ENCODE data around the gene DNAJC30. TPM values are rescaled to one million over a fixed set of nuclear protein-coding genes. Genes with fewer than 3 reads are reported as not detected.

The DNAJC30 gene
- total and polyA plus RNA-seq, 10 of the 15 experiments (the other 5 are each of a cell fraction or from before 2014, with no cell fraction given) = 2.1 to 19.0 (median 7.9) TPM

DNA sequence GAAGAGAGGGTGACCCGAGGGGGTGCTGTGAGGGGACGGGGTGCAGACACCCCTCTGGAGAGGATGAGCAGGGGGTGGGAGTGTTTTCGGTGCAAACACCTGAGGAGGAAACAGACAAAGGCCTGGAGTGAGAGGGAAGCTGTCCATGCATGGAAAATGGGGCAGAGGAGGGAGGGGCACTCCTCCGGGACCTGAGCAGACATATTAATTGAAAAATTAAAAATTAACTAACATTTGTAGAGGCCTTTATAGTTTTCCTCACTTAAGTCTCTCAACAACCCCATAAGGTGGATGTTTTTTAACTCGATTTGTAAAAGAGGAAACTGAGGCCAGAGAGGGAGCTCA lies 14.4 kb downstream of the DNAJC30 start:
- BruUV-seq (replicated peaks) = no TSS peak
- DNase-seq (ENCODE audit: low read depth, low spot score) (no peak), FAIRE-seq (no peak), ATAC-seq (no peak)
- Histone ChIP-seq H3K9ac (ENCODE audit: control insufficient read depth, insufficient read depth, low read length) (no peak overlapping the region), H3K27me3 (replicated peaks in 1 of 2; ENCODE audit: control insufficient read depth in 2 of 2, insufficient read depth in 2 of 2, low read length in 1 of 2) (peaks cover 0 to 6% of the 10 kb centered on the region in 2 experiments; a peak in 3 of 4 replicates), H2AFZ (ENCODE audit: control insufficient read depth, low read depth, low read length) (no peak overlapping the region), H4K20me1 (ENCODE audit: control insufficient read depth, insufficient read depth) (no peaks in the 10 kb centered on the region), H3K9me3 (replicated peaks; ENCODE audit: control insufficient read depth, insufficient read depth, low read length) (no peaks in the 10 kb centered on the region), H3K4me3 (no peak overlapping the region), H3K27ac (ENCODE audit: control insufficient read depth, insufficient read depth) (no peak overlapping the region), H3K4me2 (ENCODE audit: control insufficient read depth, insufficient read depth) (no peak overlapping the region), H3K36me3 (ENCODE audit: control insufficient read depth in 2 of 2, insufficient read depth in 2 of 2, low read length in 1 of 2) (no peaks in the 10 kb centered on the region), H3K79me2 (ENCODE audit: control insufficient read depth, insufficient read depth, low read length) (no peaks in the 10 kb centered on the region), H3K4me1 (ENCODE audit: control insufficient read depth, insufficient read depth, low read length) (no peaks in the 10 kb centered on the region)
- ChIA-PET RAD21 (ENCODE audit: unreplicated experiment) (interaction anchor here (1.7 kb wide), 1 partner anchor 62 kb away, joined by 6 read pairs; no protein-coding TSS in a partner anchor), POLR2A (interaction anchor here (0.5 kb wide), 1 partner anchor 10 kb away, joined by 6 read pairs; no protein-coding TSS in a partner anchor), CTCF (interaction anchor here (0.9 to 1.9 kb wide), 3 partner anchors 34 to 61 kb away, joined by 3 to 12 read pairs (median 5); no protein-coding TSS in a partner anchor), SMC1A (ENCODE audit: uncharacterized antibody, unreplicated experiment) (no interaction called here)
- WGBS (ENCODE audit: insufficient coverage, insufficient replicate concordance, low lambda C conversion rate, missing lambda C conversion rate) = 32% methylated on average over 5 of the region's 5 CpGs
- in situ Hi-C loops (cut with MboI) = no loop called here
- intact Hi-C loops (cut with micrococcal nuclease; ENCODE audit: unreplicated experiment) = loop anchor here (5.0 kb wide), 3 partner anchors 42 to 58 kb away; no protein-coding TSS in a partner anchor
- TF ChIP-seq JUND (IDR thresholded peaks at IDR 0.05; ENCODE audit: low read depth, low read length) (no peak), WRNIP1 (IDR thresholded peaks at IDR 0.05; ENCODE audit: borderline replicate concordance, low read depth, low read length) (no peak), KAT2A (conservative IDR thresholded peaks at IDR 0.05; ENCODE audit: control insufficient read depth, low read depth, low read length) (no peak), CREM (IDR thresholded peaks at IDR 0.05; ENCODE audit: low read depth) (no peak), RB1 (IDR thresholded peaks at IDR 0.05; ENCODE audit: borderline replicate concordance) (no peak), NFIC (IDR thresholded peaks at IDR 0.05; ENCODE audit: low read depth, low read length) (no peak), NR2C2 (IDR thresholded peaks at IDR 0.05; ENCODE audit: borderline replicate concordance, control insufficient read depth, insufficient read length, low read depth) (no peak), TAF1 (IDR thresholded peaks at IDR 0.05; ENCODE audit: borderline replicate concordance, low read depth, low read length) (no peak), MEF2A (IDR thresholded peaks at IDR 0.05; ENCODE audit: insufficient read depth, low read depth, low read length) (no peak), SMARCA5 (IDR thresholded peaks at IDR 0.05) (no peak), TBL1XR1 (IDR thresholded peaks at IDR 0.05; ENCODE audit: low read depth, low read length) (no peak), ZNF24 (IDR thresholded peaks at IDR 0.05) (no peak), POU2F2 (IDR thresholded peaks at IDR 0.05; ENCODE audit: borderline replicate concordance, low read depth, low read length) (no peak), ASH2L (IDR thresholded peaks at IDR 0.05; ENCODE audit: borderline replicate concordance, low read depth) (no peak)
- TF ChIP-seq, protein P1, sequence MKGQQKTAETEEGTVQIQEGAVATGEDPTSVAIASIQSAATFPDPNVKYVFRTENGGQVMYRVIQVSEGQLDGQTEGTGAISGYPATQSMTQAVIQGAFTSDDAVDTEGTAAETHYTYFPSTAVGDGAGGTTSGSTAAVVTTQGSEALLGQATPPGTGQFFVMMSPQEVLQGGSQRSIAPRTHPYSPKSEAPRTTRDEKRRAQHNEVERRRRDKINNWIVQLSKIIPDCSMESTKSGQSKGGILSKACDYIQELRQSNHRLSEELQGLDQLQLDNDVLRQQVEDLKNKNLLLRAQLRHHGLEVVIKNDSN (IDR thresholded peaks at IDR 0.05; ENCODE audit: borderline replicate concordance, extremely low read length, insufficient read depth, low read depth, low read length) = no peak
- TF ChIP-seq, protein P2, sequence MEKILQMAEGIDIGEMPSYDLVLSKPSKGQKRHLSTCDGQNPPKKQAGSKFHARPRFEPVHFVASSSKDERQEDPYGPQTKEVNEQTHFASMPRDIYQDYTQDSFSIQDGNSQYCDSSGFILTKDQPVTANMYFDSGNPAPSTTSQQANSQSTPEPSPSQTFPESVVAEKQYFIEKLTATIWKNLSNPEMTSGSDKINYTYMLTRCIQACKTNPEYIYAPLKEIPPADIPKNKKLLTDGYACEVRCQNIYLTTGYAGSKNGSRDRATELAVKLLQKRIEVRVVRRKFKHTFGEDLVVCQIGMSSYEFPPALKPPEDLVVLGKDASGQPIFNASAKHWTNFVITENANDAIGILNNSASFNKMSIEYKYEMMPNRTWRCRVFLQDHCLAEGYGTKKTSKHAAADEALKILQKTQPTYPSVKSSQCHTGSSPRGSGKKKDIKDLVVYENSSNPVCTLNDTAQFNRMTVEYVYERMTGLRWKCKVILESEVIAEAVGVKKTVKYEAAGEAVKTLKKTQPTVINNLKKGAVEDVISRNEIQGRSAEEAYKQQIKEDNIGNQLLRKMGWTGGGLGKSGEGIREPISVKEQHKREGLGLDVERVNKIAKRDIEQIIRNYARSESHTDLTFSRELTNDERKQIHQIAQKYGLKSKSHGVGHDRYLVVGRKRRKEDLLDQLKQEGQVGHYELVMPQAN (conservative IDR thresholded peaks at IDR 0.05) = no peak
- TF ChIP-seq, protein P3, sequence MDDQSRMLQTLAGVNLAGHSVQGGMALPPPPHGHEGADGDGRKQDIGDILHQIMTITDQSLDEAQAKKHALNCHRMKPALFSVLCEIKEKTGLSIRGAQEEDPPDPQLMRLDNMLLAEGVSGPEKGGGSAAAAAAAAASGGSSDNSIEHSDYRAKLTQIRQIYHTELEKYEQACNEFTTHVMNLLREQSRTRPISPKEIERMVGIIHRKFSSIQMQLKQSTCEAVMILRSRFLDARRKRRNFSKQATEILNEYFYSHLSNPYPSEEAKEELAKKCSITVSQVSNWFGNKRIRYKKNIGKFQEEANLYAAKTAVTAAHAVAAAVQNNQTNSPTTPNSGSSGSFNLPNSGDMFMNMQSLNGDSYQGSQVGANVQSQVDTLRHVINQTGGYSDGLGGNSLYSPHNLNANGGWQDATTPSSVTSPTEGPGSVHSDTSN (IDR thresholded peaks at IDR 0.05; ENCODE audit: insufficient replicate concordance, low read depth, low read length) = no peak
- TF ChIP-seq, protein P4, sequence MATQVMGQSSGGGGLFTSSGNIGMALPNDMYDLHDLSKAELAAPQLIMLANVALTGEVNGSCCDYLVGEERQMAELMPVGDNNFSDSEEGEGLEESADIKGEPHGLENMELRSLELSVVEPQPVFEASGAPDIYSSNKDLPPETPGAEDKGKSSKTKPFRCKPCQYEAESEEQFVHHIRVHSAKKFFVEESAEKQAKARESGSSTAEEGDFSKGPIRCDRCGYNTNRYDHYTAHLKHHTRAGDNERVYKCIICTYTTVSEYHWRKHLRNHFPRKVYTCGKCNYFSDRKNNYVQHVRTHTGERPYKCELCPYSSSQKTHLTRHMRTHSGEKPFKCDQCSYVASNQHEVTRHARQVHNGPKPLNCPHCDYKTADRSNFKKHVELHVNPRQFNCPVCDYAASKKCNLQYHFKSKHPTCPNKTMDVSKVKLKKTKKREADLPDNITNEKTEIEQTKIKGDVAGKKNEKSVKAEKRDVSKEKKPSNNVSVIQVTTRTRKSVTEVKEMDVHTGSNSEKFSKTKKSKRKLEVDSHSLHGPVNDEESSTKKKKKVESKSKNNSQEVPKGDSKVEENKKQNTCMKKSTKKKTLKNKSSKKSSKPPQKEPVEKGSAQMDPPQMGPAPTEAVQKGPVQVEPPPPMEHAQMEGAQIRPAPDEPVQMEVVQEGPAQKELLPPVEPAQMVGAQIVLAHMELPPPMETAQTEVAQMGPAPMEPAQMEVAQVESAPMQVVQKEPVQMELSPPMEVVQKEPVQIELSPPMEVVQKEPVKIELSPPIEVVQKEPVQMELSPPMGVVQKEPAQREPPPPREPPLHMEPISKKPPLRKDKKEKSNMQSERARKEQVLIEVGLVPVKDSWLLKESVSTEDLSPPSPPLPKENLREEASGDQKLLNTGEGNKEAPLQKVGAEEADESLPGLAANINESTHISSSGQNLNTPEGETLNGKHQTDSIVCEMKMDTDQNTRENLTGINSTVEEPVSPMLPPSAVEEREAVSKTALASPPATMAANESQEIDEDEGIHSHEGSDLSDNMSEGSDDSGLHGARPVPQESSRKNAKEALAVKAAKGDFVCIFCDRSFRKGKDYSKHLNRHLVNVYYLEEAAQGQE (IDR thresholded peaks at IDR 0.05; ENCODE audit: low read depth, low read length) = no peak
